NCI-H1930 (cell line): ENCODE data around the gene MTHFD1.

Source experiments
- DNase-seq, 2 experiments: peaks; one replicate each; lab custom pipeline; 2025; lab: John Stamatoyannopoulos, UW

MTHFD1 gene

DNA sequence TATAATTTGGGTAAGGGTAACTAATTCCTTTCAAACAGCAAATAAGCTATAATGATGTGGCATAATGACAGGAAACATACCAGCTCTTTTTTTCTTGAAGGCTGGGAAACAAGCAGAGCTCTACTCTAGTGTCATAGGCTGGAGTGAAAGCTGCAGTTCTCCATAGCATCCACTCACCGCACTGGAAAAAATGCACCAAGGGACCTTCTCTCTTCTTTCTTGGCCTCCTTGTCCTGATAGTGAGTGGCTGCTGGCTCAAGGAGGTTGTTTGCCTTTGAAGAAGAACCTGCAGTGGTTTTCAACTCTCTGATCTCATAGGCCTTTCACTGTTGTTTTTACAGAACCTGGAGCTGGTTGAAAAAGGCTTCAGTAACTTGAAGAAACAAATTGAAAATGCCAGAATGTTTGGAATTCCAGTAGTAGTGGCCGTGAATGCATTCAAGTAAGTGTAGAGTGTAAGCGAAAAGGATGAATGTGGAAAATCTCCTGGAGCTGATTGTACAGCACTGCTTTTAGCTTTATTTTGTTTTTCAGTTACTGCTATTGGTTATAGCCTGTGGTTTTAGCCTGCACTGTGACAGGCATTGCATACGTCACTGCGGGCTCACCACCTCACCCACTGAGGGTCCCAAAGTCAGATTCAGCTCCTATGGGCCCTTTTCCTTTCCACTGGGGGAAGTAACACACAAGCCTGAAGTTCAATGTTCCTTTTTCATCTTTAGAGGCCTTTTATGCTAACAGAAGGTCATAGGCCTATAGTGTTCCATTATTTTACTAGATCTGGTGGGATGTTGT, 59.9 kb downstream of the MTHFD1 start:
- DNase-seq, result no peak

DNA sequence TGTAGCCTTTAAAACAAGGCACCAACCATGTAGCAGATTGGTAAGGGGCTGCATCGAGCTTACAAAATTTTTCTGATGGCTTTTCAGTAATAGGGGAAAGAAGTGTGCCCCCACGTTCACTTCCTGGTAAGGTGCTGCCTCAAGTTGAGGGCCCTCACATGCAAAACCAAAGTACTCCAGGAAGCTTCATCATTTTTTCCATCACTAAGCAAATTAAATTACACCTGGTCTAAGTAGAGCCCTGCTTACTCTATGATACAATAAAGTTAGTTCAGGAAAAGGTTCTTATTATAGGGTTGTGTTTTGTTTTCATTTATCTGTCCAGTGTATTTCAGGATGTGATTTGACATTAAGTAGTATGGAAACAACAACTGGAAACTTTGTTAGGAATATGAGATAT, 62.1 kb downstream of the MTHFD1 start:
- no peak for DNase-seq

DNA sequence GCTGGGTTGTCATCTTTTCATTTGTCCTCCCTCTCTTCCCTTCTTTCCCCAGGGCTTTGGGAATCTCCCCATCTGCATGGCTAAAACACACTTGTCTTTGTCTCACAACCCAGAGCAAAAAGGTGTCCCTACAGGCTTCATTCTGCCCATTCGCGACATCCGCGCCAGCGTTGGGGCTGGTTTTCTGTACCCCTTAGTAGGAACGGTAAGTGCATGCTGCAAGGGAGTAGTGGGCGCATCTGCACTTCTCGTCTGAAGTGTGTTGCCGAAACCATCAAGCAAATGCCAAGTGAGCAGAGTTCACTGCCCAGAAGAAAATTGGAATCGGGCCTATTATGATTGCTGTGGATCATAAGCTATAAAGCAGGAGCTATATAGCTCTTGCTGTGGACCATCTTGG, 66.5 kb downstream of the MTHFD1 start:
- DNase-seq, result no peak

DNA sequence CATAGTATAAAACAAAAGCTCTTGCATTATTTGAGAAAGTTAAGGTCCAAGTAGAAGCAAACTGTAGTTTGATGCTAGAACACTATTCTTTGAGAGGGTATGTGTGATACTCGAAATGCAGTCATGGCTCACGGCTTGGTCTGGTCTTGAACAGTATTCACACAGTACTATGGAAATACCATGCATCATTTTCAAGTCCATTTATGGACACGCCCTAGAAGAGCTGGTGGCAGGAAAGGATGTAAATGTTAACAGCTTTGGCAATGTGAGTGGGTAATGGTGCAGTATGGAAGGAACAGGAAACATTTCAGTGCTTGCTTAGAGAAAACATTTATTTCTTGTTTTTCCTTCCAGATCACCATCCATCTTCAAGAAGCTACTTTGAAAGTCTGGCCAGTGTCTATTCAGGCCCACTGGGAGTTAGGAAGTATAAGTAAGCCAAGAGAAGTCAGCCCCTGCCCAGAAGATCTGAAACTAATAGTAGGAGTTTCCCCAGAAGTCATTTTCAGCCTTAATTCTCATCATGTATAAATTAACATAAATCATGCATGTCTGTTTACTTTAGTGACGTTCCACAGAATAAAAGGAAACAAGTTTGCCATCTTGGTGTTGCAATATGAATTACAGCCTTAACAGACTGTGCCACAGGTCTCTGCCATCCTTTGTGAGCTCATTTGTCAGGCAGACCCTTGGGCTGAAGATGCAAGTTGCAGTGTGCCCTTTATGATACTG, 71.4 kb downstream of the MTHFD1 start:
- no peak for DNase-seq

DNA sequence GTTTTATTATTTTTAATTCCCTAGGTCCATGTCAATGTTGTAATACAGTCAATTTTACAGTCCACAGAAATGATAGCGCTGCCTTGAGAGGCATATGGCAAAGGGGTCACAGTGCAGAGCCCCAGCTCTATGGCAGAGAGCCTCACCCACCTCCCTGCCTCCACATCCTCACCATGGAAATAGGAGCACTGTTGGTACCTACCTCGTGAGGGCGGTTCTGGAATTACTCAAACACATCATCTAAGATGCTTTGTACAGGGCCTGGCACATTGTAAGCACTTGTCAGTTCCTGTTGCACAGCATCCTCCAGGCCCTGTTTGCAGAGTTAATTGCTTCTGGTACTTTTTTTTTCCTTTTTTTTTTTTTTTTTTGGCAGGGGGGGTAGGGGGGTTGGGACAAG, 73.1 kb downstream of the MTHFD1 start:
- DNase-seq, result no peak

DNA sequence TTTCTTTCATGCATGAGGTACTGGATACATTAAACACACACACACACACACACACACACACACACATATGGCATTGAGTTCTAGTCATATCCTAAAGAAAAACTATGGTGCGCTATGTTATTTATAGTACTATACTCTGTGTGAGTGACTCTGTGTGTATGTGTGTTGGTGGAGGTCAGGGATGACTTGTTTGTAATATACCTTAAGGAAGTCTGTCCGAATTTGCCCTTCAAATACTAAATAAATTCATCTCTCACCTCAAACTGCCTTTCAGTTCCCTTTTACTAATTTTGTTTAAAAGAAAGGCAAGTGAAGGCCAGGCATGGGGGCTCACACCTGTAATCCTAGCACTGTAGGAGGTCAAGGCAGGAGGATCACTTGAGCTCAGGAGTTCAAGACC, 75.0 kb downstream of the MTHFD1 start:
- DNase-seq, result no peak

DNA sequence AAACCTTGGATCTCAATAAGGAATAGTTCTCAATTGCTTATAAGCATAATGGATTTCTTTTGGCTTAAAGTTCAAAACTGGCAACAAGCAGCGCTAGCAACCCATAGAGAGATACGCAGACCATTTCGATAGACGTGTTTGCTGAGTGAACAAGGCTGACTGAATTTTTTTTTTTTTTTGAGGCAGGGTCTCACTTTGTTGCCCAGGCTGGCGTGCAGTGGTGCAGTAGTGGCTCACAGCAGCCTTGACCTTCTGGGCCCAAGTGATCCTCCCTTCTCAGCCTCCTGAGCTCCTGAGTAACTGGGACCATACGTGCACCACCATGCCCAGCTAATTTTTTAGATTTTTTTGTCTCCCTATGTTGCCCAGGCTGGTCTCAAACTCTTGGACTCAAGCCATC, 75.7 kb downstream of the MTHFD1 start:
- no peak for DNase-seq

DNA sequence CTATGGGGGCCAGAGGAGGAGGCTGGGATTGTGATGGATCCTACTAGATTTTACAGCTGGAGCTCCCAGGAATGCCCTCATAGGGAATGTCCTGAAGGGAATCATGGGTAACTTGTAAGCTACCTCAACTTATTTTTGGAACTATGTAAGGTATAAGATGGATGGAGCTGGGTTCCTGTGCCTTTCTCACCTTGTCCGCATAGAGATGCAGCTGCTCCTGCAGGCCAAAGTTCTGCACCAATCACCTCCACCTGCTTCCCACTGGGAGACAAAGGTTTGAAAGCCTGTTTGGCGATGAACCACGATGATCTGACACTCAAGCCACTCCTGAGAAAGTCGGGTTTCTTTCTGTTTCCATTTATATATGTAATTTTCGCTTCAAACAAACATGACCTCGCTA, 76.5 kb downstream of the MTHFD1 start:
- no peak for DNase-seq

DNA sequence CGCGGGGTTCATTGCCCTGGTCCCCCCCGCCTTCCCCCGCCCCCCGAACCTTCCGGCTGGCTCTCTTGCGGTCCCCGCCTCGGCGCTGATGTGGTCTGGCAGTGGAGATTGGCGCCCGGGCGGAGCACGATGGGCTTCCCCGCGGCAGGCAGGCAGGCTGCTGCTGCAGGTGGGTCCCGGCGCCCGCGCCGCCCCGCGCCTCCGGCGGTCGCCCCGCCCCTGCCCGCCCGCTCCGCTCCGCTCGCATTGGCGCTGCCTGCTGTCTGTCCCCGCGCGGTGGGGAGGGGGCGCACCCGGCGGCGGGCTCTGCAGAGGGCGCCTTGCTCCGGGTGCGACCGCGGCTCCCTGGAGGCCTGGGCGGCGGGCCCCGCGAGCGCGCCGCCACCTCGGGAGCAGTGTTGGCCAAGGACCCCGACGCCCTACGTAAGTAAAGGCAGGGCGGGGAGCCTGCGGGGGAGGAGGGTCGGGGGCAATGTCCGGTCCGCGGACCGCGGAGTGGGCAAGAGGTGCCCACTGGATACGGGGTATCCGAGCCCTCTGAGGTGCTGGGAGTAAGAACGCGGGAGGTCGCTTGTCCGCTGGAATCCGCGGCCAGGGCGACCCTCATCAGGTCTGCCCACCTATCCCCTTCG, 77.2 kb downstream of the MTHFD1 start, which contains the start of gene AKAP5:
TSS of gene AKAP5 (plus strand) at position 309 of the 632 bp plus-strand sequence. CDS start 2,896 bp downstream, outside the sequence.
- peak; percentile 65 to 83 for DNase-seq

DNA sequence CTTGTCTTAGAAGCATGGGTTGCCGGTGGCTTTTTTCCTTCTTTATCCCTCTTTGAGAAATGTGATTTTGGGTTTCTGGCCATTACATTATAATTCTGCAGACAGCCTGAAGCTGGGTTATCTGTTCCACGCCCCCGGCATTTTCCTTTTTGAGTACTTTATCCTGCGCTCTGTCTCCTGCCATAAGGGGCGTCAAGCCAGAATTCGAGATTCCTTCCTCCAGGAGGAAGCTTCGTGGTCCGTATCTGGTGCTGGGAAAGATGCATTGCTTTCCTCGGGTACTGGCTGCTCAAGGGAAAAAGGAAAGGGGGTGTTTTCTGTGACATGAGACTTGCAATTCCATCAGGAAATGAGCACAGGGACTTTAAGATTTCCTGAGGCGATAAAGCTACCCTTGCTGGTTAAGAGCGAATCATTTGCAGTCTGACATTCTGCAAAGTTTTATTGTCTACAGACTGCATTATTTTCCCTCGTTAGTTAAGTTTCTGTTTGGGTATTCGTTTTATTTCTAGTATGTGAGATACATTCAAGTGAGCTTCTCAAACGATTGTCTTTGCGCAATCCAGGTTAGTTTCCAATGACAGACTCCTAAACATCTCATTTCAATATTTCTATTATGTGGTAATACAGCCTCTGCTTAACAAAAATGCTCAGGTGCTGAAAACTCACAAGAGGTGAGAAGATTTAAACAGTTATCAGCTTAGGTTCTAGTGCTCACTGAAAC, 77.8 kb downstream of the MTHFD1 start:
- no peak for DNase-seq

DNA sequence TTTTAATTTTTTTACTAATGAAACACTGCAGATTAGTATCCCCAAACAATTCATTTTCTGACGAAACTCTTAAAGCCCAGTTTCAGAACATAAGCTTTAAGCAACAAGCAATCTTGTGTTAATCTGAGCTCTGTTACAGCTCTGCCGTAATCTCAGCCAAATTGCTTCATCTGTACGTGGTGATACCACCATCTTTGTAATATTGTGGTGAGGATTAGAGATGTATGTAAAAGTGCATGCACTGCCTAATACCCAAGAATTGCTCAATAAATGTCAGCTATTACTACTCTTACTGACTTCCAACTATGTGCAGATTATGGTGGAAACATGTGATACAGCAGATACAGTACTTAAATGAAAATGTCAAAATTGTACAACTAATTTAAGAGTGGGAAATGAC, 78.9 kb downstream of the MTHFD1 start:
- no peak for DNase-seq

DNA sequence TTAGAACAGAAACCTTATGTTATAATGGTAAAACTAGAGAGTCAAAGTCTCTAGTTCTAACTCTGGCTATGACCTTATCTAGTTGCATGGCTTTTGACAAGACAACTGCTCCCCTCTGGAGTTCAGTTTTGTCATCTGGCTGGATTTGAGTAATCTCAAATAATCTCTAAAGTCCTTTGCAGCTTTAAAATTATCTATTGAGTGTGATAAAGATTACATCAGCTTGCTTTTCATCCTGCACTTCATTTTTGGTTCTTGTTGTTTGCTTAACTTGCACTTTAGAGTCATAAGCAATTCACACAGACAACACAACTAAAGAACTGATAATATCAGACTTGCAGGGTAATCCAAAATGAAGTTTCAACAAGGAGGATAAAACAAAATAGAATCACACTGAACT, 79.4 kb downstream of the MTHFD1 start:
- no peak for DNase-seq

DNA sequence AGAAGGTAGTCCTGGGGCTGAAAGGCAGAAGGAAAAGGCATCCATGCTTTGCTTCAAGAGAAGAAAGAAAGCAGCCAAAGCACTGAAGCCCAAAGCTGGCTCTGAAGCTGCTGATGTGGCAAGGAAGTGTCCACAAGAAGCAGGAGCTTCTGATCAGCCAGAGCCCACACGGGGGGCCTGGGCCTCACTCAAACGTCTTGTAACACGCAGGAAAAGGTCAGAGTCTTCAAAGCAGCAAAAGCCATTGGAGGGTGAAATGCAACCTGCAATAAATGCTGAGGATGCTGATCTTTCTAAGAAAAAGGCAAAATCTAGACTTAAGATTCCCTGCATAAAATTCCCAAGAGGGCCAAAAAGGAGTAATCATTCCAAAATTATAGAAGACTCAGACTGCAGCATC, 80.3 kb downstream of the MTHFD1 start:
- DNase-seq, result no peak

DNA sequence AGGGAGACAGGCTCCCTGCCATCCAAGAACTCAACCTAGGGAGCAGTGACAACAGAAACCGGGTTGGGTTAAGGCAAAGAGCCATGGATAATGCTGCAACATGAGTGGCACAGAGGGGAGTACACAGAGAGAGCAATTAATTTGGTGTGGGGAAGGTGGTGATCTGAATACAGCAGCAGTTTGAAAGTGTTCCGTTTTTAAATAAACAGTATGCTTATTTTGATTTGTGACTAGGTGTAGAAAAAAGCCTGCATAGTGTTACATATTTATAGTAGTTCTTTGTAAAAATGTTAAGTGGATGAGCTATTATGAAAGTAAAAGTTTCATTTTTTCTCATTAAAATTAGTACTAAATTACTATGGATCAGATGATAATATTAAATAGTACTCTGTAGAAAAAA, 85.9 kb downstream of the MTHFD1 start:
- no peak for DNase-seq

DNA sequence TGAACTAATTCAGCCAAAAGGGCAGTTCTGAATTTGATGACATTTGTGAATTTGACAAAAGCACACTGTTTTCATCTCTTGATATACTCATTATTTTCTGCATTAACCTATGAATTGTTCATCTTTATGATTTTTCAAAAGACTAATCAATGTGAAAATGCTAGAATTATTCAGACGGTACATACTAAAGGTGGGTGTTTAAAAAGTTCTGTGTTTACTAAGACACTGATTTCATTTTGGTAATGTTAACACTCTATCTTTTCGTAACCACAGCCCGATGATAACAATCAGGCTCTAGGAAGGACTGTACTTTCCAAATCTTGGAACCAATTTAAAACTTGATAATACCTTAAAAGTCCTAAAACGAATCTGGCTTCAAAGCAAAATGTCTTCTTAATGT, 86.5 kb downstream of the MTHFD1 start:
- DNase-seq, result no peak

DNA sequence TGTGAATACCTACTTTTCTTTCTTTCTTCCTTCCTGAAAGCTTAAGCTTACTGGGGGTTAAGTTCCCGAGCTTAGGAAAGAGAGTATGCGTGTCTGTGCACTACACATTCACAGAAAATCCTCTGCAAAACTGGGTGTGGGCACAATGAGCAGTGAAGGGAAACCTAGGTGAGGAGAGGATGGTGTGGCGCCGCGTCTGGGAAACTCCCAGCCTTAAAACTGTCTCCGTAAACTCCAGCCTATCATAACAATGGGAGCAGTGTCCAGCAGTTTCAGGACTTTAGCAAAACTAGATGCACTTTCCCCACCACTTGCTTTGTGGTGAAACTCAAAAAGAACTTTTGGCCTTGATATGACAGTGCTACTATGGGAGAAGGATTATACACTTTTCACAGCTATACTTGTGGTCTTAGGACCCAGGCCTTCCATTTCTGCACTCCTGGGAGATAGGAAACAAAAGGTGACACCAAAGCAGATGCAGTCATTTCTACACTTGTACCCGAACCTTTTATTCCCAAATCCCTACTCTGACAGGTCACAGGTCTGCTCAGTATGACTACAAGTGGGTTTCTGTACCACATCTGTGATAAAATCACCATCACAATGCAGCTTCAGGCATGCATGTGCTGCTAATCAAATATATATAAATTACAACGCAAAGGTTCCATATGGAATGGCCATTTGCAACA, 87.6 kb downstream of the MTHFD1 start:
- no peak for DNase-seq

DNA sequence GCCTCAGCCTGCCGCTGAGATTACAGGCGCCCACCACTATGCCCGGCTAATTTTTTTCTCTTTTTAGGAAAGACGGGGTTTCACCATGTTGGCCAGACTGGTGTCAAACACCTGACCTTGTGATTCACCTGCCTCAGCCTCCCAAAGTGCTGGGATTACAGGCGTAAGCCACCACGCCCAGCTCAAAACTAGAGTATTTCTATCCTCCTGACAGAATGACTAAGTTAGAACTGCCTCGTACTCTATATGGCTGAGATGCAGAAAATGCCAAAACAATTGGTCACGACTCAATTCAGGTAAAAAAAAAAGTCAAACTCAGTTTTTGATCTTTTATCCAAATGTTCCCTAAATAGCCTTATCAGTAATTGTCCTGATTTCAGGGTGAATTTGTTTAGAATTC, 88.3 kb downstream of the MTHFD1 start:
- DNase-seq, result no peak

DNA sequence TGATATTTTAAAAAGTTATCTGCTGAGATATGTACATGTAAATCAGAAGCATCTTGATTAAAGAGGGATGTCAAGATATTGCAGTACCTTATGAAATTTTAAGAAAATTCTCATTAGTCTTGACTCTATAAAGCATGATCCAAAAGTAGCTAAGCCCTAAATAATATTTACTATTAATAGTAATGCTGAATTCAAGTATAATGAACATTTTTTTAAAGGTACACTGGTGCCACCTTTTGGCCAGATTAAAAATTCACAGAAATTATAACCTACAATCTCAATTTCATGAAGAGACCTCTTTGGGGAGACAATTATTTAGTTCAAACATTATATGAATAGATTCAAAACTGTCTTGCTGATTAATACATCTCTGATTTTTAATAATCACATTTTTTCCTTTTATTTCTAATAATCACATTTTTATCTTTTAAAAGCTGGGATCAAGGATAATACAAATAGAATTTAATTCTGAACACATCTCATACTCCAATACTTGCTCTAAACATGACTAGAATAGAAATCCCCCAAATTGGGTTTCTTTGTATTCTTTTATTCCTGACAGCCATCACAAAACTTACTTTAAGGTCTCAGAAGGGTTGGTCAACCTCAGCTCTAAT, 90.6 kb downstream of the MTHFD1 start:
- peak in 1 of 2 experiments; percentile 6 for DNase-seq

DNA sequence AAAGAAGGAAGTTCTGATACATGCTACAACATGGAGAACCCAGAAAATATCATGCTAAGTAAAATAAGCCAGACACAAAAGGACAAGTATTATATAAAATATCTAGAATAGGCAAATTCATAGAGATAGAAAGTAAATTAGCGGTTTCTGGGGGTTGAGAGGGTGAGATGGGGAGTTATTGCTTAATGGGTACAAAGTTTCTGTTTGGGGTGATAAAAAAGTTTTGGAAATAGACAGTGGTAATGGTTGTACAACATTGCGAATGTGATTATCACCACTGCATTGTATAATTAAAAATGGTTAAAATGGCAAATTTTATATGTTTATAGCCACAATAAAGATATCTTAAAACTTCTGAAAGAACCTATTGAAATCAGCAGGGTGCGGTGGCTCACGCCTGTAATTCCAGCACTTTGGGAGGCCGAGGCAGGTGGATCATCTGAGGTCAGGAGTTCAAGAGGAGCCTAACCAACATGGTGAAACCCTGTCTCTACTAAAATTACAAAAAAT, 100.5 kb downstream of the MTHFD1 start:
- DNase-seq, result no peak

DNA sequence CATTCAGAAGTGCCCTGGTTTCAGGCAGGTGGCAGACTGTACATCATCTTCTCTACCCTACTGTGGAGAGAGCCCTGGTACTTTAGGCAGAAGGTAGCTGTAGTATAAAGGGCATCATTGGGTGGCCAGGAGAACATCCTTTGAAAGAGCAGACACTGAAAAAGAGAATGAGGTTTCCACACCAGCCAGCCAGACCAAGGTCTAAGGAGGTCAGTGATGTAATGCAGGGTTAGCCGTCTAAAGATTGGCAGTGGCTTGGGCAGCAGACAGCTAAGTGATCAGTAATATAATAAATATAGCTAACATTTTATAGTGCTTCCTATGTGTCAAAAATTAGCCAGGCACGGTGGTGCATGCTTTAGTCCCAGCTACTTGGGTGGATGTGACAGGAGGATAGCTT, 103.5 kb downstream of the MTHFD1 start:
- DNase-seq, result no peak

DNA sequence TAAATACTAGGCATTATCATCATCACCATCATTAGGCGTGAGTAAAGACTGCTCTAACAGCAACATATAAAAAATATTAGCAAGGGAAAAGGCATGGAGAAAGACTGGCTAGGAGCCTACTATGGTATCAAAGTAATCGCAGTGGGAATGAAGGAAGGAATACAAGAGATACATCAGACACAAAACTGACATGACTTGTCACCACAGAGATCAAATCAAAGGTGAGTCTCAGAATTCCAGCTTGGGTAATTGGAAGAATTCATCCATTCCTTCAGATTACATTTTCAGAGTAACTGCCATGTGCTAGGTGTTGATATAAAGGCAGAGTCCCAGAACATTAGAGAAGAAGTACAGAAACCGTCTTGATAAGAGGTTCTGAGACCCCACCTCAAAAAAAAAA, 105.3 kb downstream of the MTHFD1 start:
- DNase-seq, result no peak
